HG02840 (cell line): Measurements from ENCODE around the gene HSBP1.

Experiments
- ATAC-seq: cut with Tn5 transposase; IDR thresholded peaks from one replicate; pipeline ENCODE4 v1.9.1; 2021; ENCODE audit warnings: mild to moderate bottlenecking, moderate library complexity, moderate number of reproducible peaks; ENCODE audit not compliant: unreplicated experiment, low FRiP score

HSBP1 gene

GRCh38 chr16:83807710-83808572, at the start of gene HSBP1:
Gene HSBP1, plus strand, starts transcription at chr16:83807978. Its CDS starts 99 bp downstream, at chr16:83808077.
- ATAC-seq = peak; percentile 94

GRCh38 chr16:83762141-83762991, 45.4 kb upstream of the HSBP1 start:
- no peak for ATAC-seq

GRCh38 chr16:83762992-83763358, 44.8 kb upstream of the HSBP1 start:
- no peak for ATAC-seq

GRCh38 chr16:83768986-83769385, 38.8 kb upstream of the HSBP1 start:
- no peak for ATAC-seq

- no peak for ATAC-seq
These were observed 38.3 kb upstream of the HSBP1 start for GRCh38 chr16:83769397-83770008.

GRCh38 chr16:83771306-83771942, 36.4 kb upstream of the HSBP1 start:
- ATAC-seq = no peak

- no peak for ATAC-seq
These were observed 35.0 kb upstream of the HSBP1 start for GRCh38 chr16:83772806-83773205.

GRCh38 chr16:83774066-83774465, 33.7 kb upstream of the HSBP1 start:
- ATAC-seq = no peak

- no peak for ATAC-seq
These were observed 30.8 kb upstream of the HSBP1 start for GRCh38 chr16:83776944-83777343.

- ATAC-seq = no peak
These were observed 27.9 kb upstream of the HSBP1 start for GRCh38 chr16:83779886-83780285.

- no peak for ATAC-seq
These were observed 22.3 kb upstream of the HSBP1 start for GRCh38 chr16:83785455-83785854.

GRCh38 chr16:83789642-83790401, 18.0 kb upstream of the HSBP1 start:
- ATAC-seq = no peak

GRCh38 chr16:83791916-83792315, 15.9 kb upstream of the HSBP1 start:
- ATAC-seq = no peak

- no peak for ATAC-seq
These were observed 15.4 kb upstream of the HSBP1 start for GRCh38 chr16:83792391-83792790.

GRCh38 chr16:83793179-83793578, 14.6 kb upstream of the HSBP1 start:
- no peak for ATAC-seq

GRCh38 chr16:83794860-83795554, 12.8 kb upstream of the HSBP1 start:
- ATAC-seq = no peak

- ATAC-seq = no peak
These were observed 10.8 kb upstream of the HSBP1 start for GRCh38 chr16:83797013-83797412.

GRCh38 chr16:83799336-83799735, 8.4 kb upstream of the HSBP1 start:
- ATAC-seq = no peak

GRCh38 chr16:83802135-83802534, 5.6 kb upstream of the HSBP1 start:
- no peak for ATAC-seq
